ENCODE measurements around the gene ENPP3. TPM values are rescaled to one million over a fixed set of nuclear protein-coding genes. Genes with fewer than 3 reads are reported as not detected.

Gene ENPP3
- total and polyA plus RNA-seq, 2 of the 13 experiments (the other 11 are each of a cell fraction or from before 2014, with no cell fraction given): 40.0 to 75.4 TPM

GRCh38 chr6:131636880-131637792, at the start of gene ENPP3 (continued):
- TF ChIP-seq TFAP4 (IDR thresholded peaks at IDR 0.05; ENCODE audit: borderline replicate concordance, low read depth) (no peak), SSRP1 (CRISPR knock-in tag; IDR thresholded peaks at IDR 0.05) (no peak), RXRB (CRISPR knock-in tag; IDR thresholded peaks at IDR 0.05; ENCODE audit: borderline replicate concordance) (peak; percentile 35; the same call in 1 of the 2 replicates), CREB1 (IDR thresholded peaks at IDR 0.05) (no peak), CREB1 (CRISPR knock-in tag; IDR thresholded peaks at IDR 0.05) (peak; percentile 42; the same call in 1 of the 2 replicates), RARA (CRISPR knock-in tag; IDR thresholded peaks at IDR 0.05) (0 out of 2 replicates have a peak, but pooled peaks have one; percentile 22), MAFK (conservative IDR thresholded peaks at IDR 0.05 in 1 of 2, IDR thresholded peaks at IDR 0.05 in 1 of 2; ENCODE audit: low read length in 2 of 2) (peak; percentile 42 to 47; a peak in 2 of 4 replicates), SRSF9 (IDR thresholded peaks at IDR 0.05; ENCODE audit: borderline replicate concordance, insufficient read depth, low read depth, low read length, poor library complexity, severe bottlenecking) (no peak), FOXK1 (CRISPR knock-in tag; IDR thresholded peaks at IDR 0.05; ENCODE audit: borderline replicate concordance, low read depth) (no peak), FLYWCH1 (CRISPR knock-in tag; IDR thresholded peaks at IDR 0.05) (no peak), HDAC1 (CRISPR knock-in tag; IDR thresholded peaks at IDR 0.05) (no peak), TBX2 (CRISPR knock-in tag; IDR thresholded peaks at IDR 0.05; ENCODE audit: borderline replicate concordance) (no peak), PHF20 (CRISPR knock-in tag; IDR thresholded peaks at IDR 0.05) (no peak), FIP1L1 (IDR thresholded peaks at IDR 0.05; ENCODE audit: borderline replicate concordance, insufficient read depth, low read depth, low read length) (no peak), ZNF414 (CRISPR knock-in tag; IDR thresholded peaks at IDR 0.05) (0 out of 2 replicates have a peak, but pooled peaks have one; percentile 42), ZNF703 (CRISPR knock-in tag; IDR thresholded peaks at IDR 0.05; ENCODE audit: borderline replicate concordance) (no peak), ZSCAN30 (CRISPR knock-in tag; IDR thresholded peaks at IDR 0.05) (no peak), ZSCAN29 (CRISPR knock-in tag; conservative IDR thresholded peaks at IDR 0.05) (peak; percentile 88; the same call in 1 of the 2 replicates), GATAD1 (CRISPR knock-in tag; IDR thresholded peaks at IDR 0.05) (peak; percentile 43; the same call in 1 of the 2 replicates), KLF11 (CRISPR knock-in tag; IDR thresholded peaks at IDR 0.05) (peak; percentile 75; the same call in 1 of the 2 replicates)
- TF ChIP-seq, protein P1, sequence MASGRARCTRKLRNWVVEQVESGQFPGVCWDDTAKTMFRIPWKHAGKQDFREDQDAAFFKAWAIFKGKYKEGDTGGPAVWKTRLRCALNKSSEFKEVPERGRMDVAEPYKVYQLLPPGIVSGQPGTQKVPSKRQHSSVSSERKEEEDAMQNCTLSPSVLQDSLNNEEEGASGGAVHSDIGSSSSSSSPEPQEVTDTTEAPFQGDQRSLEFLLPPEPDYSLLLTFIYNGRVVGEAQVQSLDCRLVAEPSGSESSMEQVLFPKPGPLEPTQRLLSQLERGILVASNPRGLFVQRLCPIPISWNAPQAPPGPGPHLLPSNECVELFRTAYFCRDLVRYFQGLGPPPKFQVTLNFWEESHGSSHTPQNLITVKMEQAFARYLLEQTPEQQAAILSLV (CRISPR knock-in tag; IDR thresholded peaks at IDR 0.05; ENCODE audit: borderline replicate concordance): no peak
- TF ChIP-seq, protein P2, sequence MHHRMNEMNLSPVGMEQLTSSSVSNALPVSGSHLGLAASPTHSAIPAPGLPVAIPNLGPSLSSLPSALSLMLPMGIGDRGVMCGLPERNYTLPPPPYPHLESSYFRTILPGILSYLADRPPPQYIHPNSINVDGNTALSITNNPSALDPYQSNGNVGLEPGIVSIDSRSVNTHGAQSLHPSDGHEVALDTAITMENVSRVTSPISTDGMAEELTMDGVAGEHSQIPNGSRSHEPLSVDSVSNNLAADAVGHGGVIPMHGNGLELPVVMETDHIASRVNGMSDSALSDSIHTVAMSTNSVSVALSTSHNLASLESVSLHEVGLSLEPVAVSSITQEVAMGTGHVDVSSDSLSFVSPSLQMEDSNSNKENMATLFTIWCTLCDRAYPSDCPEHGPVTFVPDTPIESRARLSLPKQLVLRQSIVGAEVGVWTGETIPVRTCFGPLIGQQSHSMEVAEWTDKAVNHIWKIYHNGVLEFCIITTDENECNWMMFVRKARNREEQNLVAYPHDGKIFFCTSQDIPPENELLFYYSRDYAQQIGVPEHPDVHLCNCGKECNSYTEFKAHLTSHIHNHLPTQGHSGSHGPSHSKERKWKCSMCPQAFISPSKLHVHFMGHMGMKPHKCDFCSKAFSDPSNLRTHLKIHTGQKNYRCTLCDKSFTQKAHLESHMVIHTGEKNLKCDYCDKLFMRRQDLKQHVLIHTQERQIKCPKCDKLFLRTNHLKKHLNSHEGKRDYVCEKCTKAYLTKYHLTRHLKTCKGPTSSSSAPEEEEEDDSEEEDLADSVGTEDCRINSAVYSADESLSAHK (CRISPR knock-in tag; IDR thresholded peaks at IDR 0.05; ENCODE audit: borderline replicate concordance): no peak
- TF ChIP-seq, protein P3, sequence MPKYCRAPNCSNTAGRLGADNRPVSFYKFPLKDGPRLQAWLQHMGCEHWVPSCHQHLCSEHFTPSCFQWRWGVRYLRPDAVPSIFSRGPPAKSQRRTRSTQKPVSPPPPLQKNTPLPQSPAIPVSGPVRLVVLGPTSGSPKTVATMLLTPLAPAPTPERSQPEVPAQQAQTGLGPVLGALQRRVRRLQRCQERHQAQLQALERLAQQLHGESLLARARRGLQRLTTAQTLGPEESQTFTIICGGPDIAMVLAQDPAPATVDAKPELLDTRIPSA (CRISPR knock-in tag; IDR thresholded peaks at IDR 0.05; ENCODE audit: borderline replicate concordance): no peak
